HG03432 (cell line): Measurements from ENCODE around the gene KPNA3.
"Not testable (repeated sequence)": the region's sequence is repeated elsewhere in the genome, so short reads cannot be mapped to it uniquely, and the experiment has no call there.

ENCODE experiments used
- ATAC-seq: cut with Tn5 transposase; IDR thresholded peaks from one replicate; pipeline ENCODE4 v1.9.1; 2021; ENCODE audit warnings: mild to moderate bottlenecking, moderate library complexity; ENCODE audit not compliant: unreplicated experiment

KPNA3 gene

DNA sequence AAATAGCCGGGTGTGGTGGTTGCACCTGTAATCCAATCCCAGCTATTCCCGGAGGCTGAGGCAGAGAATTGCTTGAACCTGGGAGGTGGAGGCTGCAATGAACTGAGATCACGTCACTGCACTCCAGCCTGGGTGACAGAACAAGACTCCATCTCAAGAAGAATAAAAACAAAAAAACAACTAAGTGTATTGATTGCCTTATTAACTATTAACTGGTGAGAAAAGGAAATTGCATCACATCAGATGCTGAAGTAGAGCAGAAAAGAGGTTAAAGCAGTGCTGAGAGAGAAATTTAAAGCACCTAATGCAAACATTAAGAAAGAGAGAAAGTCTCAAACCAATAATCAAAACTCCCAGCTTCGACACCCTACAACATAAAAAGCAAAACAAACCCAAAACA, 38.3 kb downstream of the KPNA3 start:
- ATAC-seq, result no peak

DNA sequence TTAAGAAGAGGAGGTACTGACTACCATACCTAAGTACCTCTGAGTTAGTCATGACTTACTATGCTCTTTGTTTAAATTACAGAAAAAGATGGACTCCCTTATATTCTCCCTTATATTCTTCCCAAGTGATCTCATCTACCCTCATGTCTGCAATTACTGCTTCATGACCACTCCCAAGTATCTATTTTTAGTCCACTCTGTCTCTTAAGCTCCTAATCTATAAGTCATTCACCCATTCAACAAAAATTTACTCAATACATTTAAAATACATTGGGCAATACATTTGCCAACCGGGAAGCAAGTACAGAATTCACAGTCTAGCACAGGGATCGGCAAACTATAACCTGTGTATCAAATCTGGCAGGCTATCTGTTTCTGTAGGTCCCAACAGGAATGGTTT, 42.6 kb downstream of the KPNA3 start:
- no peak for ATAC-seq

DNA sequence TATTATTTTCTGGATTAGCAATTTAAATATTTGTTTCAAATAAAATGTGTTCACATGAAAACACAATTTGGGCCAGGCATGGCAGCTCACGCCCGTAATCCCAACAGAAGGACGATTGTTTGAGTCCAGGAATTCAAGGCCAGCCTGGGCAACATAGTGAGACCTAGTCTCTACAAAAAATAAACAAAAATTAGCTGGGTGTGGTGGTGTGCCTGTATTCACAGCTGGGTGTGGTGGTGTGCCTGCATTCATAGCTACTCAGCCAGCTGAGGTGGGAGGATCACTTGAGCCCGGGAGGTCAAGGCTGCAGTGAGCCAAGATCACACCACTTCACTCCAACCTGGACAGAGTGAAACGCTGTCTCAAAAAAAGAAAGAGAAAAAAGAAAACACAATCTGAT, 46.4 kb downstream of the KPNA3 start:
- no peak for ATAC-seq

DNA sequence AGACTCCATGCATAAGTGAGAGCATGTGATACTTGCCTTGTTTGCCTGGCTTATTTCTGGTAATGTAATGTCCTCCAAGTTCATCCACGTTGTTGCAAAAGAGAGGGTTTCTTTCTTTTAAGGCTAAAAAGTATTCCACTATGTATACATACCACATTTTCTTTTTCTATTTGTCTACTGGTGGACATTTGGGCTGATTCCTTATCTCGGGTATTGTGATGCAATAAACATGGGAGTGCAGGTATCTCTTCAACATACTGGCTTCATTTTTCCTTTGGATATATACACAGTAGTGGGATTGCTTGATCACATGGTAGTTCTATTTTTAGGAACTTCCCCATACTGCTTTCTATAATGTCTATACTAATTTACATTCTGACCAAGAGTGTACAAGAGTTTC, 51.6 kb downstream of the KPNA3 start:
- ATAC-seq, result no peak

DNA sequence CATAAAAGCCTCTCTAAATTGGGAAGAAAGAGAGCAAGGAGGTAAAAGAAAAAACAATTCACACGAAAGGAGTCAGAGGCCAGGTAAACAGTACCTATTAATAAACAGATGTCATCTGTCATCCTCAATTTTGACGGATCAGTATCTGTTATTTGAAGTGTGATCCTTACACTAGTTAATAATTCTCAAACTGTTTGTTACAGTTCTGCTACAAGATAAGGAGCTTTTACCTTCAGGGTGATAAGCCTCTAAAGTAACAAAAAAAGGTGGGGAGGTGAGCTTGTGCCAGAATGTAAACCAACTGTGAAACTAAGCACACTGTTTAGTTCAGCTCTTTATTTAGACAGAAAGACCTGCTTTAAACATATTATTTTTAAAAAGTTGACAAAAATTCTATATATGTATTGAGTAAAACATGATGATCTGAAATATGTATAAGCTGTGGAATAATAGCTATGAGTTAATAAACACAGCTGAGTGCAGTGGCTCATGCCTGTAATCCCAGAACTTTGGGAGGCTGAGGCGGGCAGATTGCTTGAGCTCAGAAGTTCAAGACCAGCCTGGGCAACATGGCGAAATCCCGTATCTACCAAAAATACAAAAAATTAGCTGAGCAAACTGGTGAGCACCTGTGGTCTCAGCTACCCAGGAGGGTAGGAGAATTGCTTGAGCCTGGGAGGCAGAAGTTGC, 52.8 kb downstream of the KPNA3 start:
- no peak for ATAC-seq

DNA sequence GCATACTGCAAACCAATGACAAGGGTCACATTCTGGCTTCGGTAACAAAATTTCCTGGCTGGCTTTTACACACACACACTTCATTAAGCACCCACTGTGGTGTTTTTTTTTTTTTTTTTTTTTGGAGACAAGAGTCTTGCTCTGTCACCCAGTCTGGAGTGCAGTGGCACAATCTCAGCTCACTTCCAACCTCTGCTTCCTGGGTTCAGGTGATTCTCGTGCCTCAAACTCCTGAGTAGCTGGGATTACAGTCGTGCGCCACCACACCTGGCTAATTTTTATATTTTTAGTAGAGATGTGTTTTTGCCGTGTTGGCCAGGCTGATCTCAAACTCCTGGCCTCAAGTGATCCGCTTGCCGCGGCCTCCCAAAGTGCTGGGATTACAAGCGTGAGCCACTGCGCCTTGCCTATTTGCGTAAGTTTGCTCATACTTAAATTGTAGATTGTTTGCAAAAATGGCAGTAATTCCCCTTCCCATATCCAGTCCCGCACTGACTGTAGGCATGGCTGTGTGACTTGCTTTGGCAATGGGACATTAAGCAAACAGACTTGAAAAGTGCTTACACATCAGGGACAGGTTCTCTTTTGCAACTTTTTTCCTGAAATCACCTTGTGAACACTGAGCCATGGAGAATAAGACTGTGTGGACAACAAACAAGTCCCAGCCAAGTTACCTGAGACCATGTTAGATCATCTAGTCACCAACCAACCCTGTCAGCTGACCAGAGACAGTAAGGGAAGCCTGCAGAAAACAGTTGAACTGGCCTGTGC, 59.1 kb downstream of the KPNA3 start:
- ATAC-seq, result no peak

DNA sequence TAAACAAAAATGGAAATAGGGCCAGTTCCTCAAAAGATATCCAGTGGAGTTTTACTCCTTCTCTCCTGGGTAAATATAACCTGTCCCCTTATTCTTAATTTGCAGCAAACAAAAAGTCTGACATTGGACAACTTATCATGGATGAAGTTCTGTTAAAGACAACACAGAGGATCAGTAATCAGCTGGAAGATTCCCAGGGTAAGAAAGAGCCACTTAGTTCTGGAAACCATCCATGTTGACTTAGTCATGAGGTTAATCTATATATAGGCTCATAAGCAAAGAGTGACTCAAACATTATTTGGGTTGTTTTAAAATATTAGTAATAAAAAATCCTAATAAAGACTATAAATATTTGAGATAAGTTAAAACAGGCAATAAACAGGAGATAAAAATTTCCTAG, 60.7 kb downstream of the KPNA3 start:
- no peak for ATAC-seq

DNA sequence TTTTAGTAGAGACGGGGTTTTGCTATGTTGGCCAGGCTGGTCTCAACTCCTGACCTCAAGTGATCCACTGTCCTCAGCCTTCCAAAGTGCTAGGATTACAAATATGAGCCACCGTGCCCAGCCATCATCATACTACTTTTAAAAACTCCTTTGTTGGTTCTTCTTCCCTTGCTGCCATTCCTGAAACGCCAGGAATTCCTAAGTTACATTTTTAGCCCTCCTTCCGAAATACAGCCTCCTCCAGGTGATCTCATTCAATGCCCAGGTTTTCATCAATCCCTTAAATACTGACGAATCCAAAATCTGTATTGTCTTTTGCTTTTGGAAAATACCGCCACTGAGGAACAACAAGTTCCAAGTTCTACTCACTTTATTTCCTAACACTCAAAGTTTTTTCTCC, 75.9 kb downstream of the KPNA3 start:
- ATAC-seq, result no peak

DNA sequence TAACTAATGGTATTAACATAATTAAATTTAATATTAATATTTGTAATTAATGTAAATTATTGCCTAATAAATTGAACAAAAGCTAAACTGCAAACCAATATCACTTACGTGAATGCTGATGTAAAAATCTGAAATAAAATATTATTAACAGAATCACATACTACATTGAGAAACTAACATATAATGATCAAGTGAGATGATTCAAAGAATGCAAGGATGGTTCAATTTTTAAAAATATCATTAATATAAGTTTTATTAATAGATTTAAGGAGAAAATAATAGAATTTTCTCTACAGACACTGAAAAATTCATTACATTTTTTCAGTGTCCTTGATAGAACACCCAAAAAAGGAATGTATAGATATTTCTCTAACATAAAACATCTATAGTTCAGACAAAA, 77.7 kb downstream of the KPNA3 start:
- no peak for ATAC-seq

DNA sequence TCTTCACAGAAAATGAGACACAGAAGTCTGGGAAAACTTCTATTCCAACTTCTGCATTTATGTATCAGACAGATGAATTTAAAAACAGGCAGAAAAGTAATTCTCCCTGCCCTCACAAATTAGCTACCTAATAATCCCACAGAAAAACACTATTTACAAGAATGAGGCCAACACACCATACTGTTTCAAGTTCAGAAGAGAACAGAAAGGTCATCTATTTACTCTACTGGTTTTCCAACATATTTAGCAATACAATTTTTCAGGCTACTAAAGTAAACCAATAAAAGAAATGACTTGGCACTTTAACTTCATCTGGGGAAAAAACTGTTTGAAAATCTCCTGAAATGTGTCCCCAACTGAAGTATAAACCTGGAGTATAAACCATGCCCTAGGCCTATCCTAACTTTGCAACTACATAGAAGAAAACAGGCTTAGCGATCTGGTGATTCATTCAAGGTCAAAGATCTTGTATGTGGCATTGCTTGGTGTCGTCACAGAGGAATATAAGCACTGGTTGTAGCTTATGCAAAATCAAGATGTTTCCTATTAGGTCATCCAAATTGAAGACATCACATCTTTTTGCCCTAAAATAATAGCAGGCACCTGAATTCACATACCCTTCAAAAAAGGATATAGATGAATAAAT, 81.1 kb downstream of the KPNA3 start:
- ATAC-seq, result no peak

DNA sequence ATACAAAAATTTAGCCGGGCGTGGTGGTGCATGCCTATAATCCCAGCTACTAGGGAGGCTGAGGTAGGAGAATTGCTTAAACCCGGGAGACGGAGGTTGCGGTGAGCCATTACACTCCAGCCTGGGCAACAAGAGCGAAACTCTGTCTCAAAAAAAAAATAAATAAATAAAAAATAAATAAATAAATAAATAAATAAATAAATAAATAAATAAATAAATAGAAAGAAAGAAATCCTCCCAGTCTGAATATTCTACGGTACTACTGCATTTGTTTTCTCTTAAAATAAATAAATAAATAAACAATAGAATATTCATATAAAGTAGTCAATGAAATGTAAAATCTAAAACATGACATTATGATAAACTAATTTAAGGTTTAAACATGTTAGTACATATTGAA, 88.2 kb downstream of the KPNA3 start:
- not testable (repeated sequence) for ATAC-seq

DNA sequence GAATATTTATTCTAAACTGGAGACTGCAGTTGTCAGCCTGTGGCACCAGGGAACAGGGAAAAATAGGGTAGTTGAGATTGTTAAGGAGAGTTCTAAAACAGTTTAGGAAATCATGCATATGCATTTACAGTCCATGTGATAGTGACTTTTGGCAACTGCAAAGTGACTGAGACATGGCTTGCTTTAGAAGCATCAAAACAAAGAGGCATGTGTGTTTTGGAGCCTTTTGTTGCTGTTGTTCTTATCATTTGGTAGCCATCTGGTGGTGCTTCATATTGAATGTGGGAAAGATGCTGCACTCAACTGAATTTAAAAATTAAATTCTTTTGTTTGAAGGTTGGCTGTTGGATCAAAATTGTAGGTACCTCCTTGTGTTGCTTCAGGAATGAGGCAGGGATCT, 91.0 kb downstream of the KPNA3 start:
- no peak for ATAC-seq

DNA sequence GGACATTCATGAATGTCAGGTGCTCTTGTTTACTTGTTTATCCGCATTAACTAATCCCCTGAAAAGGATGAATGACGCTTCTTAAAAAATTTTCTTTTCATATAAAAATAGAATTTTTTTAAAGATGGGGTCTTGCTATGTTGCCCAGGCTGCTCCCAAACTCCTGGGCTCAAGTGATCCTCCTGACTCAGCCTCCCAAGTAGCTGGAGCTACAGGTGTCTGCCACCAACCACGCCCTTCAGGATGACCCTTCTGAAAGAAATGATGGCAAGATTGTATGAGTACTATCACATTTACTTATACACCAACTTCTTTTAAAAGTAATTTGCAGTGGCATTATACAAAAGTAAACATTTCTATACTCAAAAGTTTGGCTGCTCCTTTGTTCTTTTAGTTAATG, 95.0 kb downstream of the KPNA3 start:
- no peak for ATAC-seq

DNA sequence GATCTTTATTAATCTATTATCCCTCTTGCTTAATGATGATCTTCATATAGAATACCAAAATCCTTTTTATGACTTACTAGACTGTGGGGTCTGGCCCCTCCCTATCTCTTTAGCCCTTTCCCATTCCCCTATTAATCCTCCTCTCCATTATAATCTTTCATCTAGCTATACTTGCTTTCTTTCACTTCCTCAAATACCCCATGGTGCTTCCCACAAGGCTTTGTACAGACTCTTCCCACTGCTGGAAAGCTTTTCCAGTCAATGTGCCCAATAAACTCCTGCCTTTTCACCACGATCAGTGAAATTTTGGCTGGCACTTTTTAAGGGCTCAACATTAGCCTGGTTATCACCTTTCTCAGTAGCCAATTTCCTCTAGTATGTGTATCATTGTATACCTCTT, 98.0 kb downstream of the KPNA3 start:
- ATAC-seq, result no peak

DNA sequence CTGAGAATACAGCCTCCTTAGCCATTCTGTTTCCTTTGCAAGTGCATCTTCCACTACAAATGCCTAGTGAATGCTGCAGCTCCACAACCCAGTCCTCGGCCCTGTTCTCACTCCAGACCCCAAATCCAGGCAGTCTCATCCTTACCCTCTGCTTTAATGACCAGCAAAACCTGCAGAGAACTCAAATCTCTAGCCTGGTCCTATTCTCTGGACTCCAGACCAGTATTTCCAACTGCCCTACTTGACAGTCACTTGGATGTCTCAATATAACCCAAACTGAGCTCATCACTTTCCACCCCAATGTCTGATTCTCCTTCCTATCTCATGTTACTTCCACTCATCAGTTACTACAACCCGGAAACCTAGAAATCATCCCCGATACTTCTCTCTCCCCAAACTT, 98.6 kb downstream of the KPNA3 start:
- ATAC-seq, result no peak

DNA sequence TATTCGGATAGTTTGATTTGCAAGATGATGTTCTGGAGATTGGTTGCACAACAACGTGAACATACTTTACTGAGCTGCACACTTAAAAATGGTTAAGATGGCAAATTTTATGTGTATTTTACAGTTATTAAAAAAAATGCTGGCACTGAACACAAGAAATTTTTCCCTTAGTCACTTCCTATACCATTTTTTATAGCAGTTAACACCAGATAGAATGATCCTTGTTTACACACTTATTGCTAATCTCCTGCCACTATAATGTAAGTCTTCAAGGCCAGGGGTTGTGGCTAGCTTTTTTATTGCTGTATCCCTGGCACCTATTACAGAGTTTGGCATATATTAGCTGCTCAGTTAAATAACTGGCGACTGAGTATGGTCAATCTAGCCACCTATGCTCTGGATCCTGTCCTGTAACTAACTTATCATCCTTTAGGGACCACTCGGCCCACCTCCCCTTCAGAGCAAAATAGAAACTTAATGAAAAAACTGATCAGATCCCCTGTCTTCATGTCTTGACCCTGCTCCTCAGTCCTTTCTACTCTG, 99.2 kb downstream of the KPNA3 start:
- ATAC-seq, result no peak

DNA sequence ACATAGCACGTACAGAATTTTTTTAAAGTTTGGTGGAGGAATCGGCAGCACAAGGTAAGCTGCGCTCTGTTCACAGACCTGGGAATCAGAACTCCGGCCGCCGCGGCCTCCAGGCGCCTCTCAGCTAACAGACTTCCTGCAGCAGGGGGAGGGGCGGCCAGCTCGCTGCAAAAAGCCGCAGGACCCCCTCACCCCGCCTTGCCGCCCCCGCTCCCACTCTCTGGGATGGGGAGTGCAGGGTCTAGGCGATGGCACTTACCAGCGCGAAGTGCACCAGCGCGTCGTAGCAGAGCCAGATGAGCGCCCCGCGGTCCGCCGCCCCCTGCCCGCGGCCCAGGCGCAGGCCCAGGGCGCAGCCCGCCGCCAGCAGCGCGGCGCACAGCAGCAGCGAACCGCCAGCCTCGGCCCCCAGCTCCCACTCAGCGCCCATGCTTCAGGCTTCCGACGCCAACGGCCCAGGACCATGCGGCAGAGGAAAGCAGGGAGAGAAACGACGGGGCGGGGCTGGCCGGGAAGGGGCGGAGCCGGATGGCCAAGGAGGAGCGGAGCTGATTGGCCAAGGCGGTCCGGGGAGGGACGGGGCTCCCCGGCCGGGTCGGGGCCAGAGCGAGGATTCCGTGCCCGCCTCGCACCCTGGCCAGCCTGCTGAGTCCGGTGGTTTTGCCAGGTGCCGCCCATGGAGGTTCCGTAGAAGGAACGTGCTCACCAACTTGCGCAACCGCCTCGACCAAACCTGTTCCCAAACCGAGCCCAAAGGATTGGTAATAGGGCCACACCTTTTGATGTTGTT, 101.3 kb downstream of the KPNA3 start, which contains the start of gene EBPL:
Gene EBPL (minus strand): TSS at position 492 of the 790 bp plus-strand sequence. CDS start 62 bp downstream, at position 430.
- peak; percentile 99 for ATAC-seq

DNA sequence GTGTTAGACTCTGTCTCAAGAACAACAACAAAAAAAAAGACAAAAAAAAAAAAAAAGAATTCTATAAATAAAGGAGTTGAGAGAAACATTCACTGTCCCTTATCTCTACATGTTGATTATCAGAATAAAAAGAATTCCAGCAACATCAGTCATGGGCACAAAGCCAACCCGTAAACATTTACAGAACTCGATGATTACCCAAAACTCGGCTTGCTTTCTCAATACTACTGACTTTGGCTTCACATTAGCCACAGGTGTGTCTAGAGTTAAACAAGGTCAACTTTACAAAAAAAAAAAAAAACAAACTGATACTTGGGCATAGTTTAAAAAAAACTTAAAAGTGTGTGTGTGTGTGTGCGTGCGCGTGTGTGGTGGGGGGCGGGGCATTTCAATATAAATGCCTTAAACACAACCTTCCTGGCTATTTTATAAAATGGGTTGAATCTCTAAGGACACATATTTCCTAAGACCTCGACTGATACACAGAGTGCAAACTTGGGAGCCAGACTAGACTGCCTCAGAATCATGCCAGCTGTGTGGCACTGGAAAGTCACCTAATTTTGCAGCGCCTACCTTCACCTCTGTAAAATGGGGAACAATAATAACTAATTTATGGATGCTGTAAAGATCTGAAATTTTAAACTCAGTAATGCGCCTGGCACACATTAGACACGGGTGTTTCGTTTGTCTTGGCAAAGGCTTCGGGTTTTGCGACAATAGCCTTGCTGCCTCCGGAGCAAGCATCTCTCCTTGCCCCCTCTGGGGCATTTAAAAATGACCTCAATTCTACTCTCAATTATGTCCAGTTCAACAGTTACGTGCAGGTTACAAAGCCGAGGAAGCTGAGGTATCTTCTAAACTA, 102.1 kb downstream of the KPNA3 start:
- ATAC-seq, result peak; percentile 16

DNA sequence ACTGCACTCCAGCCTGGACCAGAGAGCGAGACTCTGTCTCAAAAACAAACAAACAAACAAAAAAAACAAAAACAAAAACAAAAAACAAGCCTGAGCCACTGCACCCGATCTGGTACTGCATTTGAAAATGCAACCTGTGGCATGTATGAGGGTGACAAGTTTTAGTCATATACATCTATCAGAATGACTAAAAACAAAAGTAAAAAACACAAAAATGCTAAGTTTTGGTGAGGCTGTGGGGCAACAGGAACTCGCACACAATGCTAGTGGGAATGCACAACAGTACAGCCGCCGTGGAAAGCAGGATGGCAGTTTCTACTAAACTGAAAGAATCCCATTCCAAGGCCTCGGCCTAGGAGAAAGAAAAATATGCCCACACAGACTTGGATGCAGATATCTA, 109.0 kb downstream of the KPNA3 start:
- peak; percentile 86 for ATAC-seq

DNA sequence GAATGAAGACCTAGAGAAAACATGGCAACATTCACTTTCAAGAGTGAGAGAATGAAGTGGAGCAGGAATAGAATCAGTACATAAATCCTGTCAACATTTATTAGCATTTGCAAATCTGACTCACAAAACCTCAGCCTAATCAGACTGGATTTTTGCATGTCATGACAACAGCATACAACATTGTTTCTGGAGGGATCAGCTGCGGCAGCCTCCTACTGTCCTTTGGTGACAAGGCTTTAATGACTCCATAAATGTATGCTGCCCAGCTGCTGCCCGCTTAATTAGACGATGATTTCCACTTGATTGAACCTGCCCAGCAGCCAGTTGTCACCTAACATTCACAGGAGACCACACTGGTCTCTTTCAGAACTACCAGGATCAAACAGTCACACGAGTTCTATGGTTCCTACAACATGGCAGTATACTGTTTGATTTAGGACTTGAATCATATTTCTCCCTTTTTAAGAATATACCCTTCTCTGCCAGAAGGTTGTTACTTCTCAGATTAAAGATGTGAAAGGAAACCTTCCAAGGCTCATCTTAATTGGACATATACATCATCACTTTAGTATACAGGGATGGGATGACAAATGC, 110.5 kb downstream of the KPNA3 start:
- no peak for ATAC-seq
